Measurements from ENCODE around the gene TOR4A.
A peak's percentile ranks its signal among the peaks of the same experiment; 100 is the strongest.

The TOR4A gene

GRCh38 chr9:137296670-137297664 is 19.4 kb downstream of the TOR4A start:
- DNase-seq, result no peak

- no peak for DNase-seq
Measured at GRCh38 chr9:137297966-137298365, 20.4 kb downstream of the TOR4A start.

DNA sequence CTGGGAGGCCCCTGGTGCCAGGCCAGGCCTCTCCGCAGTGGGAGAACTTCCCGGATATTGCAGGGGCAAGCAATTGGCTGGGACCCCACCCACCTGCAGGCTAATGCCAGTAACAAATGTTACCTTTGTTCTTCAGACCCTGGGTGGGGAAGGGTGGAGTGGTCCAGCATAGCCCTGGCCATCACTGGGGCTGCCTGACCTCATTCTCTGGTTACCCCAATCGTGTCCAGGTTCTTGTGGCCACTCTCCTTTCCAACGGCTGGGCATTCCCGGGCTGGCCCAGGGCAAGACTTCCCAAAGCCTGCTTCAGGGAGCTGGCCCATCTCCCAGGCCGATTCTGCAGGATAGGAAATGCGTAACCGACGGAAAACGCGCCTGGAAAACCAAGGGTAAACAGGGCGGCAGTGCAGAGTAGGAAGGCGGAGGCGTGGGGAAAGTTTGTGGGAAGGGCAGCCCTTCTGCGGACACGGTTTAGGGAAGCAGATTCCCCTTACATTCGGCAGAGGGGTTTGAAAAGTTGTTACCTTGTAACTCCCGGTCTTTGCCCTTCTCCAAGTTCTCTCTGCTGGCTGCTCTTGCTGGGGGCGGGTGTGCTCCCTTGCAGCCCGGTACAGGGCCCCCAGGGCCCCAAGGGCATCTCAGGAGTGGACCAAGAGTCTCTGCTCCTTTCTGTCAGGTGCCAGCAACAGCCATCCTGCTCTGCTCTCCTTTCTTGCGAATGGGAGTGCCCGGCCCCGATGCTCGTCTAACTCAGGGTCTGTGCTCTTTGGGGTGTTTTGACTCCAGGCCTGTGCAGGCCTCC is 21.1 kb downstream of the TOR4A start:
- DNase-seq, result no peak

GRCh38 chr9:137299203-137299565 is 21.7 kb downstream of the TOR4A start:
- DNase-seq, result no peak

DNA sequence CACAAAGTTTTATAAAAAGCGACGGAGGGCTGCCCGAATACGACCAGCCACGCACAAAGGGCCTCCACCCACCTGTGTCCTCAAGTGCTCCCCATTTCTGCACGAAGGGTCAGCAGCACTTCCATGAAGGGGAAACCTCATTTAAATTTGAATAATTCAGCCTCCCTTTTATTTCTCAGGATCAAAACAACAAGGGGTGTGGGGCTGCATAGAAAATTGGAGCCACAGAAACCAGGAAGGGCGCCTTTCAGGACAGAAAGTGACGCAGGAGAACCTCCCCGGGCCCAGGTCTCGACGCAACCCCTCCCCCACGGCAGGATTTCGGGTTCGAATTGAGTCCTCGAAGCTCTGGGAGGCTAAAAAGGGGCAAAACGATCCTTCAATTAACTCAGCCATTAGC is 22.4 kb downstream of the TOR4A start:
- no peak for DNase-seq

- no peak for DNase-seq
Measured at GRCh38 chr9:137300567-137301080, 23.1 kb downstream of the TOR4A start.

GRCh38 chr9:137301081-137301947 is 23.8 kb downstream of the TOR4A start:
- DNase-seq, result no peak

- DNase-seq, result peak; percentile 36
Measured at GRCh38 chr9:137302118-137302448, 24.6 kb downstream of the TOR4A start, which contains the start of gene NRARP. Gene NRARP, minus strand, starts transcription at chr9:137302271. Its CDS starts 343 bp downstream, at chr9:137301928.

DNA sequence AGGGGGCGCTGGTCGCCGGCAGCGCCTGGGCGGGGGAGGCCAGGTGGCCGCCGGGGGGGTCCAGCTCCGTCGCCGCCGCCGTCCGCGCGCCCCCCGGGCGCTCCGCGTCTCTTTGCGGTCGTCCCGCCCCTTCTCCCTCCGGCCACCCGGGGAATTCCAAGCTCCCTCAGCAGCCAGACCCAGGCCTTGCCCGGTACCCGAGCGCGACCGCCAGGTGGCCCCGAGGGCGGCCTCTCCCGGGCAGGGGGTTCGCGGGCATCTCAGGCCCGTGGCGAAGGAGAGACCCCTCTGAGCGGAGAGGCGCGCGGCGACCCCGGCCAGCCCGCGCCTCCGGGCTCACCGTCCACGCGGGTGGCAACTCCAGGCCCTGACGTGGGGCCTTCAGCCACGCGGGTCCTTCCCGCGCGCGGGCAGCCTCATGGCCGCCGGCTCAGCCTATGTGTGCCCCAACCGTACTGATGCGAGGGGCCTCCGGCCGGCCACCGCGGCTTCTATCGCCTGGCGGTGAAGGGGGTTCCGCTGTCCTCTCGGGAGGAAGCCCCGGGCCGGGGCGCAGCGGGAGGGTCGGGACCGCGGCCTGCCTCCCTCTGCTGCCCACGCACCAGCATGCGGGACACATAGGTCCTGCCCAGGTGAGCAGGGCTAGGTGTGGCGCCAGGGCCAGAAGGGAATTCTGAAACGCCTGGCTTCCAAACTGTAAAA is 25.1 kb downstream of the TOR4A start:
- DNase-seq, result no peak

DNA sequence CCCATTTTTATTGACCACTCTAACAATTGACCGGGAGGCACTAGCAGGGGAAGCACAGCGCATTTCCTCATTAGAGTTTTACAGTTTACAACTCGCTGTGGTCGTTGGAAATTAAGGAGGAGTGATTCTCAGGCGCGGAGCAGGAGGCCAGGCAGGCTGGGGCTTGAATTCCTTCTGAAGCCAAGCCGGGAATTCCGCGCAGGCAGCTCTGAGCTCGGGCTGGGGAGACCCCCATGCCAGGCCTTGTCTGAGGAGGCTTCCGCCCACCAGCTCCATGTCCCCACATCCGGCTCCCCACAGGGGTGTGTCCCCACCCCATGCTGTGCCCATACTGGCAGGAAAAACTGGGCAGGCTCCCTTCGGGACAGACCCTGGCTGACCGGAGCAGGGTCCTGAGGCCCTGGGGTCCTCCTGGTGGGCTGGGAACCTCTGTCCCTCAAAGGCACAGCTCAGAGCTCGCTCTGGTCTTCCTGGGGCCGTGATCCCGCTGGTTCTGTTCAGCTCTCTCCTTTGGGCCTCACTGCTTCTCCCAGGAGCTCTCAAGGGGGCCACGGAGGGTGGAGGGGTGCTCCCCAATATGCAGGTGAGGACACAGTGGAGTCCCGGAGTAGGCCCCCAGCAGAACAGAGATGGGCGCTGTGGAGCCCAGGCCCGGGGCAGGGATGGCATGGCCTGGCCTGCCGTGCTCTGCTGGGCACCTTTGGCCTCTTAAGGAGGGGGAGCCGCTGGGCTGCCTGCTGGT is 25.8 kb downstream of the TOR4A start:
- no peak for DNase-seq

GRCh38 chr9:137303893-137304382 is 26.4 kb downstream of the TOR4A start:
- DNase-seq, result no peak

- no peak for DNase-seq
Measured at GRCh38 chr9:137304383-137305059, 27.0 kb downstream of the TOR4A start.

DNA sequence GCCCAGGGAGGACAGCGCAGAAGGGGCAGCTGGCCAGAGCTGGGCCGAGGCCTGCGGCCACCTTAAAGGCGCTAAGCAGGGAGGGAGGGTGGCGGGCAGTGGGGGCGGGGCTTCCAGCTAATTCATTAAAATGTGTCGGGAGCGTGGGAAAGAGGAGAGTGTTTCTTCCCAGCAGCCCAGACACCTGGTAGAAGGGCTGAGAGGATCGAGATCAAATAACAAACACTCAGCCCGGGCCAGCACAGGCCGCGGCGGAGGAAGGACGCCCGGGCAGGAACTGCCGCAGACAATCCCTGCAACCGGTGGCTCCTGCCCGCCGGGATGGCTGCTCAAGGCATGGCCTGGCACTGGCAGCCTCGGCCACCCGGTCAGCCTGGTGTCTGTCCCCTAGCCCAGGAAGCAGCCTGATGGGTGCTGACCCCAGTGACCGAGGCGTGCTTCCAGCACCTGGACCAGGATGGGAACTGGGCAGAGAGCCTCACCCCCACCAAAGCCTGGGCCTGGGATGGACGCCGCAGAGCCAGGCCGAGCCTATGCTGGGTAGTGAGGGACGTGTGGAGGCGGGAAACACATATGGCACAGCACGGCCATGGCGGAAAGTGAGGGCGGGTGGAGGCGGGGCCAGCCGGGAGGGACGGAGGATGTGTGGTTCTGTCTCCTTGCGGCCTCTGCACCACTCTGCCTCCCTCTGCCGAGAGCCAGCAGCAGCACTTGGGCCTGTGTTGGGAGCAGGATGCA is 27.7 kb downstream of the TOR4A start:
- DNase-seq, result peak; percentile 55

DNA sequence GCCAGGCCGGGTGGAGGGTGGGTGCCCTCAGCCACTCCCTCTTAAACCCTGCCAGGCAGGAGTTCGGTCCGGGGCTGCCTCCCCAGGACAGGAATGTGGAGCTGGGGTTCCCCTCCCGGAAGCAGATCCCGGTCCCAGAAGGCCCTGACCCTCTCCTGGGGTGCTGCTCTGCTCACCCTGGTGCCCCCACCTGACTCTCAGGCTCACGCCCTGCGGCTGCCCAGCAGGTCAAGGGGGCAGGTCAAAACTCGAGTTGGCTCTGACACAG is 28.2 kb downstream of the TOR4A start:
- DNase-seq, result no peak

DNA sequence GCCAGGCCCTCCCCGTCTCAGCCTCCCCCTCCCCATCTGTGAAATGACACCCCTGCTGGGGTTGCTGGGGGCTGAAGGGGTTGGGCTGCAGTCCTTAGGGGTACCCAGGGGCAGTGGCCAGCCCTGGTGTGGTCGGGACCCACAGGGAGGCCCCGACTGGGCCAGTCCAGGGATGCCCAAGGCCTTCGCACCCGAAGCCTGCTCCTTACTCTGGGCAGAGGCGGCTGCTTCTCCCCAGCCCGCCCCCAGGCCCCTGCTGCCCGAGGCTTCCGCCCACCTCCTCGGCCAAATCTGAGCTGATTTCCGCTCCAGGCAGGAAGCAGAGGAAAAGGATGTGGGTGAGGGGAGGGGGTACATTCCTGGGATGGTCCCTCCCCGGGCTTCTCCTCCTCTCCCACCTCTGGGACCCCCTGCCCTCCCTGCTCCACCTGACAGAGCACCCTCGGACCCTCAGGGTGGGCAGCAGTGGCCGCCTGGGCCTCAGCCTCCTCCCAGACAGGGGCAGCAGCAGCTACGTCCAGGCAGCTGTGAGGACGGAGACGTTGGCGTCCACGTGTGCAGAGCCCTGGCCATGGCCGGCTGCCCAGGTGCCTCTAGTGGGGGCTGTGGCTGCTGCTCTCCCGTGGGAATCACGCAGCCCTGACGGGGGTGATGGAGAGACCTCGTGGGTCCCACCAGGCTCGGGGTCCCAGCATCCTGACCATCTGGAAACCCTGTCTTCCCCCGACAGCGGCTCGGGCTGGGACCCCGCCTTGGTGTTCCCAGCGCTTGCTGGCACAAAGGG is 28.7 kb downstream of the TOR4A start:
- DNase-seq, result no peak

DNA sequence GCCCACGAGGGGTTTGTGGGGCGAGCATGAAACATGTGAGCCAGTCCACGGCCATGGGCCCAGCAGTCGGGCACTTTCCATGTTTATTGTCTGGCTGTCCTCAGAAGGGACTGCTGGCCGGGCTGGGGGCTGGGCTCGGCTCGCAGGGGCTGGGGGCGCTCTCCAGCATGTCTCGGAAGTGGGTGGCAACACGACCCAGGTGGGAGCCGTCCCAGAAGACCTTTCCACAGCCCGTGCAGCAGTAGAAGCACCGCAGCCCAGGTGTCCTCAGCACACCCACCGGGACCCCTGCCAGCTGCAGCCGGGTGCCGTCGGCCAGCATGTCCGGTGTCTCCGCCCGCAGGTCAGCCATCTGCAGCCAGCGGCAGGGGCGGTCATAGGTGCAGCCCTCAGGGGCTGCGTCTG is 29.3 kb downstream of the TOR4A start:
- no peak for DNase-seq

DNA sequence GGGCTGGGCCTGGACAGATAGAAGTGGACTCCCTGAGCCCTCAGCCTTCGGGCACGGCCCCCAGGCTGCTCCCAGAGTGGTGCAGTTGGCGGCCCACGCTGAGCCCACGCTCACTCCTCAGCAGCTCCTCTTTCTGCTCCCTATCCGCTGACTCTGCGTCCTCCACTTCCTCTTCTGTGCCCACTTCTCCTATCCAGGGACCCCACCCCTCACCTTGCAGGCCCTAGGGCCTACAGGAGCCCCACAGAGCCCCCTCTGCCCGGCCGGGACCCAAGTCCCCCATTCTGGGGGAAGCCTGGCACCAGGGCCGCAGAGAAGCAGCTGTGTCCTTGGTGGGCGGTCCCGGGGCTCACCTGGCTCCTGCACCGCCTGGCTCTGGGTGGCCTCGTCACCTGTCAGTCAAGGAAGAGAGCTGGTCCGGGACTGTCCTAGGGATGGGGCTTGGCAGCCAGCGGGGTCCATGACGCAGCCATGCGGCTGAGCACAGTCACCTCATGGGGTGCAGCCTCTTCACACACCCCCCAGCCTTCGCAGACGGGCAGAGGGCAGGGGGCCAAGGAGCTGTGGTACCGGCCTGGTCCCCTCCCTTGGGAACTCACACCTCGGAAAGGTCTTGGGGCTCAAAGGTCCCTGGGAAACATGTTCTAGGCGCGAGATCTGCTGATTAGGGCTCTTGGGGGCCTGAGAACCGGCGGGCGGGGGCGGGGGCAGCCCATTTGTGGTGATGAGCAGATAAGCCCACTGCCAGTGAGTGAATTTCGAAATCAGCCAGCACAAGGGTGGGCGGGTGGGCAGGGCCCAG is 29.9 kb downstream of the TOR4A start:
- peak; percentile 19 for DNase-seq

DNA sequence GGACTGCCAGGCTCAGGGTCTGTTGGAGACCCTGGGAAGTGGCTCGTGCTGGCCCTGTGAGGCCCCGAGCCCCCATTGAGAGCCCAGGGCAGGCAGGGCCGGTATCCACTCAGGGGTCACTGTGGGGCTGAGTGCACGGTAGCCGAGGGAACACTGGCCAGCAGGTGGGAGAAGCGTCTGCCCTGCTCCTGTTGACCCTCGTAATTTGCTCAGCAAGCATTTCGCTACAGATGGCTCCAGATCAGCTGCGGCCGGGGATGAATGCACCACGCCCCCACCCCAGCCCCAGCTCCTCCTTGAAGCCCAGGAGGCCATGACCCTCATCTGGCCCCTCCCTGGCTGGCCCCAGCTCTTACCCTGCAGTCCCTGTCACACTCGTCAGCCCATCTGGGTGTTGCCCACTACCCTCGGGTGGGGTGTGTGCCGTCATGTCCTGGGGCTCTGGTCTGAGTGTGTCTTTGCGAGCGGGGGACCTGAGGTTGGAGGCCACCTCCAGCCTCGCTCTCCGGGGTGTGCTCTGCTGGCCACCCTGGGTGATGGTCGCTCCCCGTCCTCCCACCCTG is 30.6 kb downstream of the TOR4A start:
- no peak for DNase-seq

Measured in SHP77 treated with DMSO at 0.1 percent for 48 hours (cell line).